ENCODE data around the gene GREM2. TPM values are rescaled to one million over a fixed set of nuclear protein-coding genes. Genes with fewer than 3 reads are reported as not detected.

GREM2 gene
- total and polyA plus RNA-seq, 9 of the 15 experiments (the other 6 are each of a cell fraction or from before 2014, with no cell fraction given) = 0.01 to 0.07 (median 0.05) TPM; not detected in 5

DNA sequence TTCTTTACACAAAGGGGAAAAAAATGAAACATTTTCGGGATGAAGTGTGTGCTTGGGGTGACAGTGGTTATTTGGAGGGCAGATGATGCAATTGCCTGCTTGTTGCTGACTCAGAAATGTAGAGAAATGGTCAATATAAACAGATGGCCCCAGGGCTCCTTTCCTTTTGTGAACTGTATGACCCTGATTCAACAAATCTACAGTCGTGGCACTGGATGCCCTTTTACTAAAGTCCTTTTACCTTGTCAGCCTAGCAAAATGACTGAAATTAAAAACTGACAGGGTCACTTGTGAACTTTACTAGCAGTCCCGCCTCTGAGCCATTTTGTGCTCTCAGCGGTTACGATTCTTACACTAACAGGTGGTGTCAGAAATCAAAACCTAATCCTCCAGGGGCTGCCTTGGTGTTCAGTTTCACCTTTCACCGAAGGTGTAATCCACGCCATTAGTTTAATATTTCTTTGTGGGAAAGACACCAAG, 49.8 kb downstream of the GREM2 start (continued):
- TF ChIP-seq JUND (IDR thresholded peaks at IDR 0.05; ENCODE audit: borderline replicate concordance, low read depth, low read length) (0 out of 2 replicates have a peak, but pooled peaks have one; percentile 13), JUND (tag; IDR thresholded peaks at IDR 0.05; ENCODE audit: borderline replicate concordance, low read depth, low read length) (no peak), CXXC5 (CRISPR knock-in tag; IDR thresholded peaks at IDR 0.05) (0 out of 2 replicates have a peak, but pooled peaks have one; percentile 18), ZSCAN32 (CRISPR knock-in tag; IDR thresholded peaks at IDR 0.05) (no peak), JUN (IDR thresholded peaks at IDR 0.05; ENCODE audit: borderline replicate concordance, low read depth, low read length) (no peak), JUN (CRISPR knock-in tag; IDR thresholded peaks at IDR 0.05; ENCODE audit: borderline replicate concordance) (no peak), CREB3L1 (IDR thresholded peaks at IDR 0.05; ENCODE audit: borderline replicate concordance, low read depth) (no peak), COPS2 (conservative IDR thresholded peaks at IDR 0.05) (no peak), TCF7L2 (IDR thresholded peaks at IDR 0.05; ENCODE audit: low read depth, low read length) (no peak), ZNF316 (IDR thresholded peaks at IDR 0.05) (0 out of 2 replicates have a peak, but pooled peaks have one; percentile 14), ZNF134 (CRISPR knock-in tag; conservative IDR thresholded peaks at IDR 0.05) (0 out of 2 replicates have a peak, but pooled peaks have one; percentile 24), CEBPB (tag; IDR thresholded peaks at IDR 0.05) (peak; percentile 52; the same call in 1 of the 2 replicates), ZNF79 (CRISPR knock-in tag; IDR thresholded peaks at IDR 0.05; ENCODE audit: low read depth) (no peak), ZBTB9 (CRISPR knock-in tag; IDR thresholded peaks at IDR 0.05) (no peak), ATF4 (CRISPR knock-in tag; IDR thresholded peaks at IDR 0.05) (peak; percentile 85)
- TF ChIP-seq, protein P1, sequence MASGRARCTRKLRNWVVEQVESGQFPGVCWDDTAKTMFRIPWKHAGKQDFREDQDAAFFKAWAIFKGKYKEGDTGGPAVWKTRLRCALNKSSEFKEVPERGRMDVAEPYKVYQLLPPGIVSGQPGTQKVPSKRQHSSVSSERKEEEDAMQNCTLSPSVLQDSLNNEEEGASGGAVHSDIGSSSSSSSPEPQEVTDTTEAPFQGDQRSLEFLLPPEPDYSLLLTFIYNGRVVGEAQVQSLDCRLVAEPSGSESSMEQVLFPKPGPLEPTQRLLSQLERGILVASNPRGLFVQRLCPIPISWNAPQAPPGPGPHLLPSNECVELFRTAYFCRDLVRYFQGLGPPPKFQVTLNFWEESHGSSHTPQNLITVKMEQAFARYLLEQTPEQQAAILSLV (tag; IDR thresholded peaks at IDR 0.05) = peak; percentile 44; the same call in 1 of the 2 replicates

Data from K562 (cell line).